ENCODE results near the gene CAMSAP1. TPM values are rescaled to one million over a fixed set of nuclear protein-coding genes. Genes with fewer than 3 reads are reported as not detected.

The CAMSAP1 gene
- total and polyA plus RNA-seq, 9 of the 15 experiments (the other 6 are each of a cell fraction or from before 2014, with no cell fraction given) = 1.5 to 28.8 (median 14.3) TPM

GRCh38 chr9:135907431-135908092 is at the start of gene CAMSAP1 (continued):
- TF ChIP-seq, protein P1, sequence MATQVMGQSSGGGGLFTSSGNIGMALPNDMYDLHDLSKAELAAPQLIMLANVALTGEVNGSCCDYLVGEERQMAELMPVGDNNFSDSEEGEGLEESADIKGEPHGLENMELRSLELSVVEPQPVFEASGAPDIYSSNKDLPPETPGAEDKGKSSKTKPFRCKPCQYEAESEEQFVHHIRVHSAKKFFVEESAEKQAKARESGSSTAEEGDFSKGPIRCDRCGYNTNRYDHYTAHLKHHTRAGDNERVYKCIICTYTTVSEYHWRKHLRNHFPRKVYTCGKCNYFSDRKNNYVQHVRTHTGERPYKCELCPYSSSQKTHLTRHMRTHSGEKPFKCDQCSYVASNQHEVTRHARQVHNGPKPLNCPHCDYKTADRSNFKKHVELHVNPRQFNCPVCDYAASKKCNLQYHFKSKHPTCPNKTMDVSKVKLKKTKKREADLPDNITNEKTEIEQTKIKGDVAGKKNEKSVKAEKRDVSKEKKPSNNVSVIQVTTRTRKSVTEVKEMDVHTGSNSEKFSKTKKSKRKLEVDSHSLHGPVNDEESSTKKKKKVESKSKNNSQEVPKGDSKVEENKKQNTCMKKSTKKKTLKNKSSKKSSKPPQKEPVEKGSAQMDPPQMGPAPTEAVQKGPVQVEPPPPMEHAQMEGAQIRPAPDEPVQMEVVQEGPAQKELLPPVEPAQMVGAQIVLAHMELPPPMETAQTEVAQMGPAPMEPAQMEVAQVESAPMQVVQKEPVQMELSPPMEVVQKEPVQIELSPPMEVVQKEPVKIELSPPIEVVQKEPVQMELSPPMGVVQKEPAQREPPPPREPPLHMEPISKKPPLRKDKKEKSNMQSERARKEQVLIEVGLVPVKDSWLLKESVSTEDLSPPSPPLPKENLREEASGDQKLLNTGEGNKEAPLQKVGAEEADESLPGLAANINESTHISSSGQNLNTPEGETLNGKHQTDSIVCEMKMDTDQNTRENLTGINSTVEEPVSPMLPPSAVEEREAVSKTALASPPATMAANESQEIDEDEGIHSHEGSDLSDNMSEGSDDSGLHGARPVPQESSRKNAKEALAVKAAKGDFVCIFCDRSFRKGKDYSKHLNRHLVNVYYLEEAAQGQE (IDR thresholded peaks at IDR 0.05; ENCODE audit: borderline replicate concordance) = no peak
- TF ChIP-seq, protein P1 (CRISPR knock-in tag; IDR thresholded peaks at IDR 0.05; ENCODE audit: low read depth) = peak; percentile 54
- peak; percentile 60 for TF ChIP-seq CCNT2 (IDR thresholded peaks at IDR 0.05; ENCODE audit: borderline replicate concordance, extremely low read depth, insufficient read length, low read depth, low read length)
- TF ChIP-seq ZNF274 (IDR thresholded peaks at IDR 0.05; ENCODE audit: borderline replicate concordance, low read depth, low read length) = no peak
- no peak for TF ChIP-seq ZNF77 (CRISPR knock-in tag; IDR thresholded peaks at IDR 0.05)
- no peak for TF ChIP-seq MCM3 (IDR thresholded peaks at IDR 0.05)
- TF ChIP-seq, protein P2, sequence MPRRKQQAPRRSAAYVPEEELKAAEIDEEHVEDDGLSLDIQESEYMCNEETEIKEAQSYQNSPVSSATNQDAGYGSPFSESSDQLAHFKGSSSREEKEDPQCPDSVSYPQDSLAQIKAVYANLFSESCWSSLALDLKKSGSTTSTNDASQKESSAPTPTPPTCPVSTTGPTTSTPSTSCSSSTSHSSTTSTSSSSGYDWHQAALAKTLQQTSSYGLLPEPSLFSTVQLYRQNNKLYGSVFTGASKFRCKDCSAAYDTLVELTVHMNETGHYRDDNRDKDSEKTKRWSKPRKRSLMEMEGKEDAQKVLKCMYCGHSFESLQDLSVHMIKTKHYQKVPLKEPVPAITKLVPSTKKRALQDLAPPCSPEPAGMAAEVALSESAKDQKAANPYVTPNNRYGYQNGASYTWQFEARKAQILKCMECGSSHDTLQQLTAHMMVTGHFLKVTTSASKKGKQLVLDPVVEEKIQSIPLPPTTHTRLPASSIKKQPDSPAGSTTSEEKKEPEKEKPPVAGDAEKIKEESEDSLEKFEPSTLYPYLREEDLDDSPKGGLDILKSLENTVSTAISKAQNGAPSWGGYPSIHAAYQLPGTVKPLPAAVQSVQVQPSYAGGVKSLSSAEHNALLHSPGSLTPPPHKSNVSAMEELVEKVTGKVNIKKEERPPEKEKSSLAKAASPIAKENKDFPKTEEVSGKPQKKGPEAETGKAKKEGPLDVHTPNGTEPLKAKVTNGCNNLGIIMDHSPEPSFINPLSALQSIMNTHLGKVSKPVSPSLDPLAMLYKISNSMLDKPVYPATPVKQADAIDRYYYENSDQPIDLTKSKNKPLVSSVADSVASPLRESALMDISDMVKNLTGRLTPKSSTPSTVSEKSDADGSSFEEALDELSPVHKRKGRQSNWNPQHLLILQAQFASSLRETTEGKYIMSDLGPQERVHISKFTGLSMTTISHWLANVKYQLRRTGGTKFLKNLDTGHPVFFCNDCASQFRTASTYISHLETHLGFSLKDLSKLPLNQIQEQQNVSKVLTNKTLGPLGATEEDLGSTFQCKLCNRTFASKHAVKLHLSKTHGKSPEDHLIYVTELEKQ (CRISPR knock-in tag; IDR thresholded peaks at IDR 0.05) = no peak
- no peak for TF ChIP-seq SNAPC5 (CRISPR knock-in tag; IDR thresholded peaks at IDR 0.05)
- TF ChIP-seq, protein P3, sequence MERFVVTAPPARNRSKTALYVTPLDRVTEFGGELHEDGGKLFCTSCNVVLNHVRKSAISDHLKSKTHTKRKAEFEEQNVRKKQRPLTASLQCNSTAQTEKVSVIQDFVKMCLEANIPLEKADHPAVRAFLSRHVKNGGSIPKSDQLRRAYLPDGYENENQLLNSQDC (CRISPR knock-in tag; IDR thresholded peaks at IDR 0.05) = no peak
- TF ChIP-seq, protein P4, sequence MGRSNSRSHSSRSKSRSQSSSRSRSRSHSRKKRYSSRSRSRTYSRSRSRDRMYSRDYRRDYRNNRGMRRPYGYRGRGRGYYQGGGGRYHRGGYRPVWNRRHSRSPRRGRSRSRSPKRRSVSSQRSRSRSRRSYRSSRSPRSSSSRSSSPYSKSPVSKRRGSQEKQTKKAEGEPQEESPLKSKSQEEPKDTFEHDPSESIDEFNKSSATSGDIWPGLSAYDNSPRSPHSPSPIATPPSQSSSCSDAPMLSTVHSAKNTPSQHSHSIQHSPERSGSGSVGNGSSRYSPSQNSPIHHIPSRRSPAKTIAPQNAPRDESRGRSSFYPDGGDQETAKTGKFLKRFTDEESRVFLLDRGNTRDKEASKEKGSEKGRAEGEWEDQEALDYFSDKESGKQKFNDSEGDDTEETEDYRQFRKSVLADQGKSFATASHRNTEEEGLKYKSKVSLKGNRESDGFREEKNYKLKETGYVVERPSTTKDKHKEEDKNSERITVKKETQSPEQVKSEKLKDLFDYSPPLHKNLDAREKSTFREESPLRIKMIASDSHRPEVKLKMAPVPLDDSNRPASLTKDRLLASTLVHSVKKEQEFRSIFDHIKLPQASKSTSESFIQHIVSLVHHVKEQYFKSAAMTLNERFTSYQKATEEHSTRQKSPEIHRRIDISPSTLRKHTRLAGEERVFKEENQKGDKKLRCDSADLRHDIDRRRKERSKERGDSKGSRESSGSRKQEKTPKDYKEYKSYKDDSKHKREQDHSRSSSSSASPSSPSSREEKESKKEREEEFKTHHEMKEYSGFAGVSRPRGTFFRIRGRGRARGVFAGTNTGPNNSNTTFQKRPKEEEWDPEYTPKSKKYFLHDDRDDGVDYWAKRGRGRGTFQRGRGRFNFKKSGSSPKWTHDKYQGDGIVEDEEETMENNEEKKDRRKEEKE (IDR thresholded peaks at IDR 0.05; ENCODE audit: borderline replicate concordance in 1 of 2, control insufficient read depth in 1 of 2, low read depth in 2 of 2, low read length in 1 of 2) = no peak
- no peak for TF ChIP-seq MEF2D (tag; conservative IDR thresholded peaks at IDR 0.05; ENCODE audit: low read depth)
- no peak for TF ChIP-seq ZNF165 (CRISPR knock-in tag; IDR thresholded peaks at IDR 0.05; ENCODE audit: borderline replicate concordance)
